Measurements from ENCODE around the gene NT5DC1. TPM values are rescaled to one million over a fixed set of nuclear protein-coding genes. Genes with fewer than 3 reads are reported as not detected.

The NT5DC1 gene
- total and polyA plus RNA-seq, 10 donors = 7.4 to 47.5 (median 13.6) TPM

- TF ChIP-seq POLR2AphosphoS5 (IDR thresholded peaks at IDR 0.05) (no peak), POLR2A (IDR thresholded peaks at IDR 0.05) (no peak)
- TF ChIP-seq, protein P1, sequence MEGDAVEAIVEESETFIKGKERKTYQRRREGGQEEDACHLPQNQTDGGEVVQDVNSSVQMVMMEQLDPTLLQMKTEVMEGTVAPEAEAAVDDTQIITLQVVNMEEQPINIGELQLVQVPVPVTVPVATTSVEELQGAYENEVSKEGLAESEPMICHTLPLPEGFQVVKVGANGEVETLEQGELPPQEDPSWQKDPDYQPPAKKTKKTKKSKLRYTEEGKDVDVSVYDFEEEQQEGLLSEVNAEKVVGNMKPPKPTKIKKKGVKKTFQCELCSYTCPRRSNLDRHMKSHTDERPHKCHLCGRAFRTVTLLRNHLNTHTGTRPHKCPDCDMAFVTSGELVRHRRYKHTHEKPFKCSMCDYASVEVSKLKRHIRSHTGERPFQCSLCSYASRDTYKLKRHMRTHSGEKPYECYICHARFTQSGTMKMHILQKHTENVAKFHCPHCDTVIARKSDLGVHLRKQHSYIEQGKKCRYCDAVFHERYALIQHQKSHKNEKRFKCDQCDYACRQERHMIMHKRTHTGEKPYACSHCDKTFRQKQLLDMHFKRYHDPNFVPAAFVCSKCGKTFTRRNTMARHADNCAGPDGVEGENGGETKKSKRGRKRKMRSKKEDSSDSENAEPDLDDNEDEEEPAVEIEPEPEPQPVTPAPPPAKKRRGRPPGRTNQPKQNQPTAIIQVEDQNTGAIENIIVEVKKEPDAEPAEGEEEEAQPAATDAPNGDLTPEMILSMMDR (IDR thresholded peaks at IDR 0.05 in 8 of 11, conservative IDR thresholded peaks at IDR 0.05 in 3 of 11) = no peak
- H3K36me3 ChIP-seq = peaks cover 0 to 51% (median 13%) of the 10 kb centered on the region in 6 donors
- intact Hi-C loops (cut with DNase I; ENCODE audit: low total_unique reads) = no loop called here
- no peak overlapping the region for H3K4me3 ChIP-seq
- H3K9me3 ChIP-seq = no peaks in the 10 kb centered on the region
- WGBS, 5 donors = 95 to 100% (median 96%) methylated on average over 2 of the region's 2 CpGs
- no peaks in the 10 kb centered on the region for H3K4me1 ChIP-seq
- H3K27me3 ChIP-seq (replicated peaks in 1 of 7) = no peaks in the 10 kb centered on the region
- H3K27ac ChIP-seq = no peak overlapping the region
- no peak for DNase-seq
Observed at GRCh38 chr6:116239256-116239655, 138.6 kb downstream of the NT5DC1 start.

- H3K36me3 ChIP-seq = peaks cover 0 to 50% (median 13%) of the 10 kb centered on the region in 6 donors
- H3K4me1 ChIP-seq = no peaks in the 10 kb centered on the region
- no peaks in the 10 kb centered on the region for H3K9me3 ChIP-seq
- intact Hi-C loops (cut with DNase I; ENCODE audit: low total_unique reads) = no loop called here
- no peak overlapping the region for H3K4me3 ChIP-seq
- no peak for DNase-seq
- TF ChIP-seq POLR2A (IDR thresholded peaks at IDR 0.05) = no peak
- TF ChIP-seq POLR2AphosphoS5 (IDR thresholded peaks at IDR 0.05) = no peak
- TF ChIP-seq, protein P1 (IDR thresholded peaks at IDR 0.05 in 8 of 11, conservative IDR thresholded peaks at IDR 0.05 in 3 of 11) = no peak
- no peaks in the 10 kb centered on the region for H3K27me3 ChIP-seq (replicated peaks in 1 of 7)
- H3K27ac ChIP-seq = no peak overlapping the region
- WGBS, 5 donors = 96 to 100% (median 98%) methylated on average over 1 of the region's 1 CpG
Observed at GRCh38 chr6:116239856-116240255, 139.2 kb downstream of the NT5DC1 start.

- H3K4me3 ChIP-seq = no peak overlapping the region
- intact Hi-C loops (cut with DNase I; ENCODE audit: low total_unique reads) = no loop called here
Observed at GRCh38 chr6:116244284-116244683, 143.6 kb downstream of the NT5DC1 start.

GRCh38 chr6:116246089-116246488 is 145.4 kb downstream of the NT5DC1 start:
- TF ChIP-seq, protein P1 (IDR thresholded peaks at IDR 0.05 in 8 of 11, conservative IDR thresholded peaks at IDR 0.05 in 3 of 11) = no peak
- TF ChIP-seq POLR2AphosphoS5 (IDR thresholded peaks at IDR 0.05) (no peak), POLR2A (IDR thresholded peaks at IDR 0.05) (no peak)
- Histone ChIP-seq H3K36me3 (peaks cover 0 to 14% (median 0%) of the 10 kb centered on the region in 6 donors), H3K27ac (no peak overlapping the region), H3K9me3 (no peaks in the 10 kb centered on the region), H3K4me3 (no peak overlapping the region), H3K27me3 (replicated peaks in 1 of 7) (no peaks in the 10 kb centered on the region), H3K4me1 (peaks cover 7 to 39% (median 18%) of the 10 kb centered on the region in 6 donors)
- 93 to 98% (median 95%) methylated on average over 4 of the region's 4 CpGs for WGBS, 5 donors
- intact Hi-C loops (cut with DNase I; ENCODE audit: low total_unique reads) = no loop called here
- no peak for DNase-seq

More at GRCh38 chr6:116244284-116244683, 143.6 kb downstream of the NT5DC1 start:
- peaks cover 0 to 21% (median 2%) of the 10 kb centered on the region in 6 donors for H3K4me1 ChIP-seq
- no peaks in the 10 kb centered on the region for H3K27me3 ChIP-seq (replicated peaks in 1 of 7)
- no peak for TF ChIP-seq POLR2AphosphoS5 (IDR thresholded peaks at IDR 0.05)
- TF ChIP-seq POLR2A (IDR thresholded peaks at IDR 0.05) = no peak
- TF ChIP-seq, protein P1 (IDR thresholded peaks at IDR 0.05 in 8 of 11, conservative IDR thresholded peaks at IDR 0.05 in 3 of 11) = no peak
- H3K9me3 ChIP-seq = no peaks in the 10 kb centered on the region
- 87 to 100% (median 96%) methylated on average over 4 of the region's 4 CpGs for WGBS, 5 donors
- DNase-seq = no peak
- H3K36me3 ChIP-seq = peaks cover 0 to 19% (median 3%) of the 10 kb centered on the region in 6 donors
- H3K27ac ChIP-seq = no peak overlapping the region

All from spleen (tissue), 11 donors.